ENCODE results near the gene GLDC. TPM values are rescaled to one million over a fixed set of nuclear protein-coding genes. Genes with fewer than 3 reads are reported as not detected.

GLDC gene
- total RNA-seq, 2 donors from 2014 or later, result 0.39 TPM; not detected in 1

DNA sequence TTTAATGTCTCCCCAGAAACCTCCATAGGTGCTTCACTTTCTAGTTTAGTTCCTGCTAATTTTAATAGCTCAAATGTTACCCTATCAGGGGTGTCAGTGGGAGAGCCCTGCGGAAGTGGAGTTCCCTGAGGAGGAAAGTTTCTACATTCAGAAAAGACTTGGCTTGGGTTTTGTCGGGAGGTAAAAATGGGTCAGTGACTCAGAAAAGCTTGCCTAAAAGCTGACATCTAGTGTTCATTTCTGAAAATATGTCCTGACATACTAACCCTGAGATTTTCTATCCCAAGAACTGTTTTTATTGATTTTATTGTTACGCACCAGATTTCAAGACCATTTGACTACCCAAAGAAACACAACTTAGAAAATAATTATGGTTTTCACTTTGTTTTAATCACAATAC is 40.9 kb upstream of the GLDC start:
- Histone ChIP-seq H3K27me3 (no peaks in the 10 kb centered on the region), H3K4me3 (no peak overlapping the region), H3K9me3 (no peaks in the 10 kb centered on the region), H3K4me1 (peaks cover 0 to 12% of the 10 kb centered on the region in 2 donors), H3K36me3 (no peaks in the 10 kb centered on the region), H3K27ac (no peak overlapping the region)
- peak in 1 of 2 donors; percentile 45 for TF ChIP-seq CTCF (IDR thresholded peaks at IDR 0.05)
- no peak for DNase-seq (ENCODE audit: low spot score)

DNA sequence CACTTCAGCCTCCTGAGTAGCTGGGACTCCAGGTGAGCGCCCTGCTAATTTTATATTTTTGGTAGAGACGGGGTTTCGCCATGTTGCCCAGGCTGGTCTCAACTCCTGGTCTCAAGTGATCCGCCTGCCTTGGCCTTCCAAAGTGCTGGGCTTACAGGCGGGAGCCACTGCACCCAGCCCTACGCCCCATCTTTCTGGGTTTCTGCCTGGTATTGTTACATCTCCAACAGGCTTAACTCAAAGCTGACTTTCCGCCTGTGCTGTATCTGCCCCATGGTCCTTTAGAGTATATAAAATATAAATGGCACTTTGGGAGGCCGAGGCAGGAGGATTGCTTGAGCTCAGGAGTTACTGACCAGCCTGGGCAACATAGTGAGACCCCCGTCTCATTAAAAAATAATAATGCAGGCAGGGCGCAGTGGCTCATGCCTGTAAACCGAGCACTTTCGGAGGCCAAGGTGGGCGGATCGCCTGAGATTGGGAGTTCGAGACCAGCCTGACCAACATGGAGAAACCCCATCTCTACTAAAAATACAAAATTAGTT is 36.5 kb upstream of the GLDC start:
- Histone ChIP-seq H3K36me3 (no peaks in the 10 kb centered on the region), H3K9me3 (no peaks in the 10 kb centered on the region), H3K27ac (peak overlapping the region; percentile 94 to 98), H3K27me3 (no peaks in the 10 kb centered on the region), H3K4me1 (peaks cover 0 to 12% of the 10 kb centered on the region in 2 donors), H3K4me3 (peak overlapping the region; percentile 68 to 69)
- TF ChIP-seq CTCF (IDR thresholded peaks at IDR 0.05), result no peak
- DNase-seq (ENCODE audit: low spot score), result no peak

- TF ChIP-seq CTCF (IDR thresholded peaks at IDR 0.05), result peak in 1 of 2 donors; percentile 15
- peak overlapping the region; percentile 94 to 98 for H3K27ac ChIP-seq
- peaks cover 0 to 12% of the 10 kb centered on the region in 2 donors for H3K4me1 ChIP-seq
- no peaks in the 10 kb centered on the region for H3K9me3 ChIP-seq
- H3K4me3 ChIP-seq, result peak overlapping the region; percentile 68 to 69
- H3K27me3 ChIP-seq, result no peaks in the 10 kb centered on the region
- DNase-seq (ENCODE audit: low spot score), result peak; percentile 98
- no peaks in the 10 kb centered on the region for H3K36me3 ChIP-seq
These were observed 35.8 kb upstream of the GLDC start for GRCh38 chr9:6681147-6681956.

DNA sequence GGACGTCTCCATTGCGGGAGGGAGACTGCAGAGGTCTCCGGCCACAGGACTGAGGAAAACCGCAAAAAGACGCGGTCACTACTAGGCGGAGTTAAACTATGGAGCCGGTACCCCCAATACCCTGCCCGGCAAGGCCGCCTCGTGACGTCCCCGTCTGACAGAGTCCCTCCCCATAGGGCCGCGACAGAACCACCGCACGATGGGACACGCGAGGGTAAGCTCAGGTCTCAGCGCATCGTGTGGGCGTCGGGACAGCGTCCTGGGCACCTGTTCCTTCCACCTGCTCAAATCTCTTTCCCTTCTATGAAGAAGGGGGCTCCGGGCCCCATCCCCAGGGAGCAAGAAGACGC is 35.2 kb upstream of the GLDC start:
- peak overlapping the region; percentile 68 to 69 for H3K4me3 ChIP-seq
- no peaks in the 10 kb centered on the region for H3K9me3 ChIP-seq
- no peak for DNase-seq (ENCODE audit: low spot score)
- H3K4me1 ChIP-seq, result peaks cover 0 to 12% of the 10 kb centered on the region in 2 donors
- H3K27ac ChIP-seq, result peak overlapping the region; percentile 94 to 98
- H3K36me3 ChIP-seq, result no peaks in the 10 kb centered on the region
- H3K27me3 ChIP-seq, result no peaks in the 10 kb centered on the region
- no peak for TF ChIP-seq CTCF (IDR thresholded peaks at IDR 0.05)

- Histone ChIP-seq H3K27ac (no peak overlapping the region), H3K27me3 (no peaks in the 10 kb centered on the region), H3K4me1 (peaks cover 0 to 8% of the 10 kb centered on the region in 2 donors), H3K36me3 (no peaks in the 10 kb centered on the region), H3K9me3 (no peaks in the 10 kb centered on the region), H3K4me3 (no peak overlapping the region)
- DNase-seq (ENCODE audit: low spot score), result no peak
- no peak for TF ChIP-seq CTCF (IDR thresholded peaks at IDR 0.05)
These were observed 32.3 kb upstream of the GLDC start for GRCh38 chr9:6677803-6678202.
